ENCODE results near the gene SCAPER.
"Not testable (repeated sequence)": the region's sequence is repeated elsewhere in the genome, so short reads cannot be mapped to it uniquely, and the experiment has no call there.

- TF ChIP-seq CTCF (IDR thresholded peaks at IDR 0.05); FOXP1 (CRISPR knock-in tag; IDR thresholded peaks at IDR 0.05; ENCODE audit: borderline replicate concordance): not testable (repeated sequence)
These were observed 217.5 kb downstream of the SCAPER start for GRCh38 chr15:76687592-76687991.

Measured in WTC11 (cell line).